Loucy (cell line): ENCODE results near the gene HMGXB3.

Experiments
- EZH2phosphoT487 ChIP-seq: fragments of 200-600 bp; IDR thresholded peaks from 2 replicates; pipeline ENCODE4 v1.6.1; 2018; ENCODE audit warnings: antibody characterized with exemption, mild to moderate bottlenecking, moderate library complexity, borderline replicate concordance
- TF ChIP-seq, protein P1 (sequence below): fragments of 200-600 bp; sonication (generic); conservative IDR thresholded peaks from 2 replicates; pipeline ENCODE4 v1.5.1; 2014; ENCODE audit warnings: mild to moderate bottlenecking, antibody characterized with exemption, low read length

GRCh38 chr5:150061538-150061995 lies 61.0 kb downstream of the HMGXB3 start:
- TF ChIP-seq, protein P1, sequence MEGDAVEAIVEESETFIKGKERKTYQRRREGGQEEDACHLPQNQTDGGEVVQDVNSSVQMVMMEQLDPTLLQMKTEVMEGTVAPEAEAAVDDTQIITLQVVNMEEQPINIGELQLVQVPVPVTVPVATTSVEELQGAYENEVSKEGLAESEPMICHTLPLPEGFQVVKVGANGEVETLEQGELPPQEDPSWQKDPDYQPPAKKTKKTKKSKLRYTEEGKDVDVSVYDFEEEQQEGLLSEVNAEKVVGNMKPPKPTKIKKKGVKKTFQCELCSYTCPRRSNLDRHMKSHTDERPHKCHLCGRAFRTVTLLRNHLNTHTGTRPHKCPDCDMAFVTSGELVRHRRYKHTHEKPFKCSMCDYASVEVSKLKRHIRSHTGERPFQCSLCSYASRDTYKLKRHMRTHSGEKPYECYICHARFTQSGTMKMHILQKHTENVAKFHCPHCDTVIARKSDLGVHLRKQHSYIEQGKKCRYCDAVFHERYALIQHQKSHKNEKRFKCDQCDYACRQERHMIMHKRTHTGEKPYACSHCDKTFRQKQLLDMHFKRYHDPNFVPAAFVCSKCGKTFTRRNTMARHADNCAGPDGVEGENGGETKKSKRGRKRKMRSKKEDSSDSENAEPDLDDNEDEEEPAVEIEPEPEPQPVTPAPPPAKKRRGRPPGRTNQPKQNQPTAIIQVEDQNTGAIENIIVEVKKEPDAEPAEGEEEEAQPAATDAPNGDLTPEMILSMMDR, result no peak
- TF ChIP-seq EZH2phosphoT487, result no peak
